NB4 (cell line): Measurements from ENCODE around the gene CGREF1.

ENCODE experiments used
- DNase-seq: peaks from one replicate; pipeline ENCODE4 v3.0.0; 2010; ENCODE audit warnings: low read depth
- H3K4me3 ChIP-seq: one replicate; pipeline ENCODE4 v1.5.1; 2011; ENCODE audit warnings: mild to moderate bottlenecking, low read depth, low read length, moderate library complexity
- CTCF ChIP-seq: IDR thresholded peaks from one replicate; pipeline ENCODE4 v1.5.1; 2012; ENCODE audit warnings: low read depth, low read length
- MAX ChIP-seq: IDR thresholded peaks from 2 replicates; pipeline ENCODE4 v1.6.1; 2011; ENCODE audit warnings: low read depth, low read length
- MYC ChIP-seq: IDR thresholded peaks from 2 replicates; pipeline ENCODE4 v1.6.1; 2011; ENCODE audit warnings: low read depth, low read length
- POLR2A ChIP-seq: IDR thresholded peaks from 2 replicates; pipeline ENCODE4 v1.6.1; 2011; ENCODE audit warnings: mild to moderate bottlenecking; ENCODE audit not compliant: insufficient read length; ENCODE audit errors: extremely low read depth

The CGREF1 gene

GRCh38 chr2:27109083-27109482, 9.8 kb downstream of the CGREF1 start:
- no peak overlapping the region for H3K4me3 ChIP-seq
- TF ChIP-seq MAX (no peak), MYC (no peak), POLR2A (no peak), CTCF (no peak)
- DNase-seq, result no peak

GRCh38 chr2:27108221-27108620, 10.7 kb downstream of the CGREF1 start:
- H3K4me3 ChIP-seq, result no peak overlapping the region
- no peak for DNase-seq
- no peak for TF ChIP-seq MYC
- no peak for TF ChIP-seq POLR2A
- TF ChIP-seq CTCF, result no peak
- no peak for TF ChIP-seq MAX

GRCh38 chr2:27105981-27106380, 12.9 kb downstream of the CGREF1 start:
- DNase-seq, result no peak
- no peak overlapping the region for H3K4me3 ChIP-seq
- TF ChIP-seq MYC, result no peak
- no peak for TF ChIP-seq POLR2A
- no peak for TF ChIP-seq MAX
- no peak for TF ChIP-seq CTCF

- H3K4me3 ChIP-seq, result no peak overlapping the region
- TF ChIP-seq POLR2A, result no peak
- no peak for TF ChIP-seq MAX
- TF ChIP-seq CTCF, result no peak
- TF ChIP-seq MYC, result no peak
- no peak for DNase-seq
Observed at GRCh38 chr2:27102329-27102728, 16.6 kb downstream of the CGREF1 start.

- DNase-seq, result no peak
- no peak for TF ChIP-seq POLR2A
- H3K4me3 ChIP-seq, result no peak overlapping the region
Observed at GRCh38 chr2:27100036-27100435, 18.9 kb downstream of the CGREF1 start.

- DNase-seq, result no peak
- no peak overlapping the region for H3K4me3 ChIP-seq
- no peak for TF ChIP-seq POLR2A
- TF ChIP-seq MYC, result no peak
- no peak for TF ChIP-seq MAX
- TF ChIP-seq CTCF, result no peak
Observed at GRCh38 chr2:27099334-27099955, 19.5 kb downstream of the CGREF1 start.

- H3K4me3 ChIP-seq, result no peak overlapping the region
- DNase-seq, result no peak
- no peak for TF ChIP-seq MAX
- TF ChIP-seq CTCF, result no peak
- no peak for TF ChIP-seq POLR2A
- no peak for TF ChIP-seq MYC
Observed at GRCh38 chr2:27097341-27097740, 21.6 kb downstream of the CGREF1 start.
